HepG2 (cell line): ENCODE data around the gene PTCRA. TPM values are rescaled to one million over a fixed set of nuclear protein-coding genes. Genes with fewer than 3 reads are reported as not detected.
"Not testable (repeated sequence)": the region's sequence is repeated elsewhere in the genome, so short reads cannot be mapped to it uniquely, and the experiment has no call there.

Experiments
- HDAC2 ChIP-seq: sonication (generic); formaldehyde crosslinking; IDR thresholded peaks from 2 replicates; pipeline ENCODE4 v1.4.0; 2020; ENCODE audit warnings: missing genetic modification reagents
- KMT2B ChIP-seq: IDR thresholded peaks from 2 replicates; pipeline ENCODE4 v1.6.1; 2016; ENCODE audit warnings: missing genetic modification reagents, missing compliant biosample characterization
- MTA1 ChIP-seq: sonication (generic); formaldehyde crosslinking; IDR thresholded peaks from 2 replicates; pipeline ENCODE4 v1.4.0; 2020; ENCODE audit warnings: missing genetic modification reagents, mild to moderate bottlenecking, borderline replicate concordance
- PHF5A ChIP-seq: IDR thresholded peaks from one replicate; pipeline ENCODE4 v1.6.1; 2018; ENCODE audit warnings: low read depth, missing genetic modification reagents; ENCODE audit not compliant: unreplicated experiment
- RARG ChIP-seq: sonication (generic); formaldehyde crosslinking; IDR thresholded peaks from 2 replicates; pipeline ENCODE4 v1.4.0; 2020; ENCODE audit warnings: low read depth, mild to moderate bottlenecking, missing genetic modification reagents
- SOX6 ChIP-seq, 2 experiments: fragments of 450-650 bp in 1 of 2; sonication (generic) in 1 of 2; formaldehyde crosslinking in 1 of 2; IDR thresholded peaks; 2 replicates each; pipeline versions ENCODE4 v1.4.0 to v1.6.1; 2017 to 2020; ENCODE audit warnings: antibody characterized with exemption in 1 of 2, mild to moderate bottlenecking in 1 of 2, missing genetic modification reagents in 1 of 2
- SP4 ChIP-seq: sonication (generic); formaldehyde crosslinking; IDR thresholded peaks from 2 replicates; pipeline ENCODE4 v1.8.1; 2023; ENCODE audit warnings: mild to moderate bottlenecking, missing genetic modification reagents
- SPEN ChIP-seq: sonication (generic); formaldehyde crosslinking; IDR thresholded peaks from 2 replicates; pipeline ENCODE4 v1.5.1; 2020; ENCODE audit warnings: low read depth, mild to moderate bottlenecking, missing genetic modification reagents
- YEATS4 ChIP-seq: sonication (generic); formaldehyde crosslinking; IDR thresholded peaks from 2 replicates; pipeline ENCODE4 v1.4.0; 2020; ENCODE audit warnings: missing genetic modification reagents, borderline replicate concordance
- ZSCAN31 ChIP-seq: sonication (generic); formaldehyde crosslinking; IDR thresholded peaks from 2 replicates; pipeline ENCODE4 v1.5.0; 2020; ENCODE audit warnings: low read depth, mild to moderate bottlenecking, missing genetic modification reagents
- polyA plus RNA-seq, 8 experiments: library from polyadenylated mRNA; depleted of rRNA in 3 of 8; stranded (reverse) in 7 of 8; unstranded in 1 of 8; fragments of >200 nt; fragmentation: Illumina TruSeq in 4 of 8; extraction: Trizol in 4 of 8; gene quantifications; 2 replicates each; pipeline versions ENCODE4 v1.2.1 to v1.2.3, GENCODE V29; 2011 to 2016; ENCODE audit warnings: low read depth in 4 of 8, missing spikeins in 1 of 8, mixed read lengths in 1 of 8; ENCODE audit not compliant: insufficient read depth in 1 of 8
- total RNA-seq, 5 experiments: library from RNA; depleted of rRNA; stranded (reverse); fragments of >200 nt; fragmentation: Illumina TruSeq; extraction: Trizol; gene quantifications; 2 replicates each; pipeline ENCODE4 v1.2.3, GENCODE V29; 2016; ENCODE audit warnings: low read depth in 1 of 5
- TF ChIP-seq, protein P1 (sequence below): IDR thresholded peaks from 2 replicates; pipeline ENCODE4 v1.4.0; 2020; ENCODE audit warnings: mild to moderate bottlenecking, missing genetic modification reagents
- TF ChIP-seq, protein P2 (sequence below): sonication (generic); formaldehyde crosslinking; IDR thresholded peaks from 2 replicates; pipeline ENCODE4 v1.8.1; 2023; ENCODE audit warnings: mild to moderate bottlenecking, missing genetic modification reagents
- TF ChIP-seq, protein P3 (sequence below): sonication (generic); formaldehyde crosslinking; IDR thresholded peaks from 2 replicates; pipeline ENCODE4 v1.4.0; 2020; ENCODE audit warnings: low read depth, mild to moderate bottlenecking, missing genetic modification reagents
- TF ChIP-seq, protein P4 (sequence below): sonication (generic); formaldehyde crosslinking; conservative IDR thresholded peaks from 2 replicates; pipeline ENCODE4 v1.4.0; 2020; ENCODE audit warnings: mild to moderate bottlenecking, missing genetic modification reagents, moderate library complexity
- TF ChIP-seq, protein P5 (sequence below): conservative IDR thresholded peaks from 2 replicates; pipeline ENCODE4 v1.6.1; 2018; ENCODE audit warnings: missing genetic modification reagents

PTCRA gene
- total and polyA plus RNA-seq, 2 of the 13 experiments (the other 11 are each of a cell fraction or from before 2014, with no cell fraction given) = not detected

DNA sequence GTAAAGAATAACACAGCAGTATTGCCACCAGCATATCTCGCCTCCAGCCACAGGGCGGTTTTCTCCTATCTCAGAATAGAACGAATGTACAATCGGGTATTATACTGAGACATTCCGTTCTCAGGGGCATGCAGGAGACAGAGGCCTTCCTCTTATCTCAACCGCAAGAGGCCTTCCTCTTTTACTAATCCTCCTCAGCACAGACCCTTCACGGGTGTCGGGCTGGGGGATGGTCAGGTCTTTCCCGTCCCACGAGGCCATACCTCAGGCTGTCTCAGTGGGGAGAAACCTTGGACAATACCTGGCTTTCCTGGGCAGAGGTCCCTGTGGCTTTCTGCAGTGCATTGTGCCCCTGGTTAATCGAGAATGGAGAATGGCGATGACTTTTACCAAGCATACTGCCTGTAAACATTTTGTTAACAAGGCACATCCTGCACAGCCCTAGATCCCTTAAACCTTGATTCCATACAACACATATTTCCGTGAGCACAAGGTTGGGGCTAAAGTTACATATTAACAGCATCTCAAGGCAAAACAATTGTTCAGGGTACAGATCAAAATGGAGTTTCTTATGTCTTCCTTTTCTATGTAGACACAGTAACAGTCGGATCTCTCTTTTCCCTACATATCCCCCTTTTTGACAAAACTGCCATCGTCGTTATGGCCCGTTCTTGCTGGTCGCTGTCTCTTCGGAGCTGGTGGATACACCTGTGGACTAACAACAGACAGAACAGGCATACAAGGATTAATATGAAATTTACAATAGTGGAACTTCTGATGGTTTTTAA is 21.6 kb upstream of the PTCRA start (continued):
- TF ChIP-seq, protein P1, sequence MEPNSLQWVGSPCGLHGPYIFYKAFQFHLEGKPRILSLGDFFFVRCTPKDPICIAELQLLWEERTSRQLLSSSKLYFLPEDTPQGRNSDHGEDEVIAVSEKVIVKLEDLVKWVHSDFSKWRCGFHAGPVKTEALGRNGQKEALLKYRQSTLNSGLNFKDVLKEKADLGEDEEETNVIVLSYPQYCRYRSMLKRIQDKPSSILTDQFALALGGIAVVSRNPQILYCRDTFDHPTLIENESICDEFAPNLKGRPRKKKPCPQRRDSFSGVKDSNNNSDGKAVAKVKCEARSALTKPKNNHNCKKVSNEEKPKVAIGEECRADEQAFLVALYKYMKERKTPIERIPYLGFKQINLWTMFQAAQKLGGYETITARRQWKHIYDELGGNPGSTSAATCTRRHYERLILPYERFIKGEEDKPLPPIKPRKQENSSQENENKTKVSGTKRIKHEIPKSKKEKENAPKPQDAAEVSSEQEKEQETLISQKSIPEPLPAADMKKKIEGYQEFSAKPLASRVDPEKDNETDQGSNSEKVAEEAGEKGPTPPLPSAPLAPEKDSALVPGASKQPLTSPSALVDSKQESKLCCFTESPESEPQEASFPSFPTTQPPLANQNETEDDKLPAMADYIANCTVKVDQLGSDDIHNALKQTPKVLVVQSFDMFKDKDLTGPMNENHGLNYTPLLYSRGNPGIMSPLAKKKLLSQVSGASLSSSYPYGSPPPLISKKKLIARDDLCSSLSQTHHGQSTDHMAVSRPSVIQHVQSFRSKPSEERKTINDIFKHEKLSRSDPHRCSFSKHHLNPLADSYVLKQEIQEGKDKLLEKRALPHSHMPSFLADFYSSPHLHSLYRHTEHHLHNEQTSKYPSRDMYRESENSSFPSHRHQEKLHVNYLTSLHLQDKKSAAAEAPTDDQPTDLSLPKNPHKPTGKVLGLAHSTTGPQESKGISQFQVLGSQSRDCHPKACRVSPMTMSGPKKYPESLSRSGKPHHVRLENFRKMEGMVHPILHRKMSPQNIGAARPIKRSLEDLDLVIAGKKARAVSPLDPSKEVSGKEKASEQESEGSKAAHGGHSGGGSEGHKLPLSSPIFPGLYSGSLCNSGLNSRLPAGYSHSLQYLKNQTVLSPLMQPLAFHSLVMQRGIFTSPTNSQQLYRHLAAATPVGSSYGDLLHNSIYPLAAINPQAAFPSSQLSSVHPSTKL (CRISPR knock-in tag) = peak; percentile 23; the same call in 1 of the 2 replicates
- peak; percentile 56; the same call in 1 of the 2 replicates for TF ChIP-seq YEATS4 (CRISPR knock-in tag)
- peak; percentile 39 for TF ChIP-seq PHF5A (CRISPR knock-in tag)
- TF ChIP-seq SP4 (CRISPR knock-in tag) = peak; percentile 42
- 0 out of 2 replicates have a peak, but pooled peaks have one; percentile 53 for TF ChIP-seq MTA1
- TF ChIP-seq KMT2B = peak; percentile 20; the same call in 1 of the 2 replicates
- TF ChIP-seq, protein P2, sequence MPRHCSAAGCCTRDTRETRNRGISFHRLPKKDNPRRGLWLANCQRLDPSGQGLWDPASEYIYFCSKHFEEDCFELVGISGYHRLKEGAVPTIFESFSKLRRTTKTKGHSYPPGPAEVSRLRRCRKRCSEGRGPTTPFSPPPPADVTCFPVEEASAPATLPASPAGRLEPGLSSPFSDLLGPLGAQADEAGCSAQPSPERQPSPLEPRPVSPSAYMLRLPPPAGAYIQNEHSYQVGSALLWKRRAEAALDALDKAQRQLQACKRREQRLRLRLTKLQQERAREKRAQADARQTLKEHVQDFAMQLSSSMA (CRISPR knock-in tag) = 0 out of 2 replicates have a peak, but pooled peaks have one; percentile 26
- TF ChIP-seq SOX6 (IDR thresholded peaks at IDR 0.05) = not testable (repeated sequence)
- TF ChIP-seq SOX6 (CRISPR knock-in tag; IDR thresholded peaks at IDR 0.05) = peak; percentile 23; the same call in 1 of the 2 replicates
- peak; percentile 44; the same call in 1 of the 2 replicates for TF ChIP-seq HDAC2 (CRISPR knock-in tag)
- TF ChIP-seq, protein P3, sequence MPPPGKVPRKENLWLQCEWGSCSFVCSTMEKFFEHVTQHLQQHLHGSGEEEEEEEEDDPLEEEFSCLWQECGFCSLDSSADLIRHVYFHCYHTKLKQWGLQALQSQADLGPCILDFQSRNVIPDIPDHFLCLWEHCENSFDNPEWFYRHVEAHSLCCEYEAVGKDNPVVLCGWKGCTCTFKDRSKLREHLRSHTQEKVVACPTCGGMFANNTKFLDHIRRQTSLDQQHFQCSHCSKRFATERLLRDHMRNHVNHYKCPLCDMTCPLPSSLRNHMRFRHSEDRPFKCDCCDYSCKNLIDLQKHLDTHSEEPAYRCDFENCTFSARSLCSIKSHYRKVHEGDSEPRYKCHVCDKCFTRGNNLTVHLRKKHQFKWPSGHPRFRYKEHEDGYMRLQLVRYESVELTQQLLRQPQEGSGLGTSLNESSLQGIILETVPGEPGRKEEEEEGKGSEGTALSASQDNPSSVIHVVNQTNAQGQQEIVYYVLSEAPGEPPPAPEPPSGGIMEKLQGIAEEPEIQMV (CRISPR knock-in tag) = 0 out of 2 replicates have a peak, but pooled peaks have one; percentile 18
- peak; percentile 47; the same call in 1 of the 2 replicates for TF ChIP-seq SPEN
- peak; percentile 52; the same call in 1 of the 2 replicates for TF ChIP-seq ZSCAN31 (CRISPR knock-in tag)
- peak; percentile 66; the same call in 1 of the 2 replicates for TF ChIP-seq RARG (CRISPR knock-in tag)
- TF ChIP-seq, protein P4, sequence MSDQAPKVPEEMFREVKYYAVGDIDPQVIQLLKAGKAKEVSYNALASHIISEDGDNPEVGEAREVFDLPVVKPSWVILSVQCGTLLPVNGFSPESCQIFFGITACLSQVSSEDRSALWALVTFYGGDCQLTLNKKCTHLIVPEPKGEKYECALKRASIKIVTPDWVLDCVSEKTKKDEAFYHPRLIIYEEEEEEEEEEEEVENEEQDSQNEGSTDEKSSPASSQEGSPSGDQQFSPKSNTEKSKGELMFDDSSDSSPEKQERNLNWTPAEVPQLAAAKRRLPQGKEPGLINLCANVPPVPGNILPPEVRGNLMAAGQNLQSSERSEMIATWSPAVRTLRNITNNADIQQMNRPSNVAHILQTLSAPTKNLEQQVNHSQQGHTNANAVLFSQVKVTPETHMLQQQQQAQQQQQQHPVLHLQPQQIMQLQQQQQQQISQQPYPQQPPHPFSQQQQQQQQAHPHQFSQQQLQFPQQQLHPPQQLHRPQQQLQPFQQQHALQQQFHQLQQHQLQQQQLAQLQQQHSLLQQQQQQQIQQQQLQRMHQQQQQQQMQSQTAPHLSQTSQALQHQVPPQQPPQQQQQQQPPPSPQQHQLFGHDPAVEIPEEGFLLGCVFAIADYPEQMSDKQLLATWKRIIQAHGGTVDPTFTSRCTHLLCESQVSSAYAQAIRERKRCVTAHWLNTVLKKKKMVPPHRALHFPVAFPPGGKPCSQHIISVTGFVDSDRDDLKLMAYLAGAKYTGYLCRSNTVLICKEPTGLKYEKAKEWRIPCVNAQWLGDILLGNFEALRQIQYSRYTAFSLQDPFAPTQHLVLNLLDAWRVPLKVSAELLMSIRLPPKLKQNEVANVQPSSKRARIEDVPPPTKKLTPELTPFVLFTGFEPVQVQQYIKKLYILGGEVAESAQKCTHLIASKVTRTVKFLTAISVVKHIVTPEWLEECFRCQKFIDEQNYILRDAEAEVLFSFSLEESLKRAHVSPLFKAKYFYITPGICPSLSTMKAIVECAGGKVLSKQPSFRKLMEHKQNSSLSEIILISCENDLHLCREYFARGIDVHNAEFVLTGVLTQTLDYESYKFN = peak; percentile 66
- TF ChIP-seq, protein P5, sequence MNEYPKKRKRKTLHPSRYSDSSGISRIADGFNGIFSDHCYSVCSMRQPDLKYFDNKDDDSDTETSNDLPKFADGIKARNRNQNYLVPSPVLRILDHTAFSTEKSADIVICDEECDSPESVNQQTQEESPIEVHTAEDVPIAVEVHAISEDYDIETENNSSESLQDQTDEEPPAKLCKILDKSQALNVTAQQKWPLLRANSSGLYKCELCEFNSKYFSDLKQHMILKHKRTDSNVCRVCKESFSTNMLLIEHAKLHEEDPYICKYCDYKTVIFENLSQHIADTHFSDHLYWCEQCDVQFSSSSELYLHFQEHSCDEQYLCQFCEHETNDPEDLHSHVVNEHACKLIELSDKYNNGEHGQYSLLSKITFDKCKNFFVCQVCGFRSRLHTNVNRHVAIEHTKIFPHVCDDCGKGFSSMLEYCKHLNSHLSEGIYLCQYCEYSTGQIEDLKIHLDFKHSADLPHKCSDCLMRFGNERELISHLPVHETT (CRISPR knock-in tag) = 0 out of 2 replicates have a peak, but pooled peaks have one; percentile 28
